Astrocyte of the cerebellum (primary cell): ENCODE results near the gene WNT3A.

Experiments
- DNase-seq: peaks from one replicate; pipeline ENCODE4 v3.0.0-alpha.2; 2011; ENCODE audit warnings: low read depth
- H3K4me3 ChIP-seq: 2 replicates; pipeline ENCODE4 v1.5.1; 2011; ENCODE audit warnings: mild to moderate bottlenecking, low read depth, low read length, moderate library complexity
- CTCF ChIP-seq: IDR thresholded peaks from 2 replicates; pipeline ENCODE4 v1.5.1; 2012; ENCODE audit warnings: low read length, low read depth, moderate library complexity, mild to moderate bottlenecking; ENCODE audit errors: missing control alignments
- in situ Hi-C: cut with HindIII; loops from 2 replicates; pipeline ENCODE4 v1.10.0; 2017; ENCODE audit warnings: low sequenced_read_pairs

The WNT3A gene

GRCh38 chr1:228082214-228082917 lies 75.6 kb downstream of the WNT3A start, which contains the start of gene ARF1:
TSS of gene ARF1 (plus strand) at chr1:228082708. CDS start at chr1:228097115, 14,407 bp downstream.
- DNase-seq = peak; percentile 76
- TF ChIP-seq CTCF = no peak
- peak within 1 kb of the TSS; percentile 95 for H3K4me3 ChIP-seq
- in situ Hi-C loops = no loop called here

GRCh38 chr1:228082918-228083870 lies 76.4 kb downstream of the WNT3A start:
- in situ Hi-C loops = no loop called here
- no peak for DNase-seq
- H3K4me3 ChIP-seq = peak overlapping the region; percentile 95
- no peak for TF ChIP-seq CTCF

- H3K4me3 ChIP-seq = peak overlapping the region; percentile 95
- no peak for DNase-seq
- no peak for TF ChIP-seq CTCF
- in situ Hi-C loops = no loop called here
These were observed 77.1 kb downstream of the WNT3A start for GRCh38 chr1:228083871-228084278.

GRCh38 chr1:228084325-228084724 lies 77.5 kb downstream of the WNT3A start:
- peak overlapping the region; percentile 95 for H3K4me3 ChIP-seq
- TF ChIP-seq CTCF = no peak
- DNase-seq = no peak
- in situ Hi-C loops = no loop called here

GRCh38 chr1:228084797-228085196 lies 78.0 kb downstream of the WNT3A start:
- no peak for TF ChIP-seq CTCF
- DNase-seq = no peak
- in situ Hi-C loops = no loop called here
- H3K4me3 ChIP-seq = peak overlapping the region; percentile 95

- in situ Hi-C loops = no loop called here
- DNase-seq = peak; percentile 23
- peak overlapping the region; percentile 95 for H3K4me3 ChIP-seq
- TF ChIP-seq CTCF = no peak
These were observed 78.6 kb downstream of the WNT3A start for GRCh38 chr1:228085287-228085951.
